Small intestine (tissue), 16 donors: ENCODE data around the gene RSAD1. TPM values are rescaled to one million over a fixed set of nuclear protein-coding genes. Genes with fewer than 3 reads are reported as not detected.
A peak's percentile ranks its signal among the peaks of the same experiment; 100 is the strongest.

Source experiments
- DNase-seq, 2 donors: peaks; one replicate each; pipeline versions ENCODE4 v3.0.0 to v3.0.0-alpha.2; 2013
- FAIRE-seq: peaks from 2 replicates; lab custom pipeline; 2012; peaks lifted over from hg19 to GRCh38; lab: Jason Lieb, UNC
- H3K27ac ChIP-seq, 3 donors: one replicate each; pipeline ENCODE4 v1.5.1; 2013; ENCODE audit warnings: low read length in 2 of 3, mild to moderate bottlenecking in 2 of 3, control low read depth in 1 of 3, inconsistent platforms in 1 of 3, low read depth in 1 of 3, moderate library complexity in 1 of 3
- H3K27me3 ChIP-seq, 3 donors: one replicate each; pipeline ENCODE4 v1.6.1; 2013; ENCODE audit warnings: low read length in 3 of 3, inconsistent platforms in 1 of 3; ENCODE audit not compliant: control insufficient read depth in 3 of 3, insufficient read depth in 3 of 3
- H3K36me3 ChIP-seq, 3 donors: one replicate each; pipeline ENCODE4 v1.6.1; 2013; ENCODE audit warnings: low read length in 3 of 3, inconsistent platforms in 1 of 3, low read depth in 1 of 3, mild to moderate bottlenecking in 1 of 3, moderate library complexity in 1 of 3; ENCODE audit not compliant: control insufficient read depth in 3 of 3, insufficient read depth in 2 of 3
- H3K4me1 ChIP-seq, 3 donors: one replicate each; pipeline ENCODE4 v1.6.1; 2013; ENCODE audit warnings: low read length in 2 of 3, inconsistent platforms in 1 of 3, low read depth in 1 of 3, mild to moderate bottlenecking in 1 of 3, moderate library complexity in 1 of 3; ENCODE audit not compliant: control insufficient read depth in 3 of 3, insufficient read depth in 2 of 3
- H3K4me3 ChIP-seq, 3 donors: one replicate each; pipeline ENCODE4 v1.5.1; 2013; ENCODE audit warnings: low read length in 3 of 3, control low read depth in 1 of 3, inconsistent platforms in 1 of 3, low read depth in 1 of 3, mild to moderate bottlenecking in 1 of 3, moderate library complexity in 1 of 3
- H3K9me3 ChIP-seq, 2 donors: one replicate each; pipeline ENCODE4 v1.6.1; 2013; ENCODE audit warnings: low read depth in 1 of 2, low read length in 1 of 2; ENCODE audit not compliant: control insufficient read depth in 2 of 2, insufficient read depth in 1 of 2
- WGBS, 3 donors: extraction: QIAGEN DNeasy Blood & Tissue Kit; methylation state at CpG; one replicate each; pipeline ENCODE4 v1.1.7; 2013; 5-methylcytosine and 5-hydroxymethylcytosine counted together
- long read RNA-seq, 10 donors: transcript quantifications; one replicate each; lab custom pipeline, GENCODE V29; 2026
- polyA plus RNA-seq, 4 donors: library from polyadenylated mRNA; stranded (reverse) in 3 of 4; unstranded in 1 of 4; fragments of 200-250 nt in 3 of 4; fragments of 120-200 nt in 1 of 4; gene quantifications; one replicate each; pipeline versions ENCODE4 v1.2.1 to v1.2.3, GENCODE V29; 2013
- donor health status: healthy with polysubstance abuse.
- donor health status: control.
- donor health status: control.
- donor health status: Bipolar disorder and iron deficiency.
- donor health status: healthy.

RSAD1 gene
- polyA plus RNA-seq, result 10 to 100 TPM; 18.1 to 36.4 (median 19.5) TPM
- long read RNA-seq, donor 1, result 0 reads
- long read RNA-seq, donor 2, partial matches to known transcripts, result 0 of 4 reads
- long read RNA-seq, donor 2, other reads (novel, unspliced or antisense), result 0 of 4 reads
- long read RNA-seq, donor 3, partial matches to known transcripts, result 0 of 2 reads
- long read RNA-seq, donor 3, other reads (novel, unspliced or antisense), result 0 of 2 reads
- long read RNA-seq, donor 4, result 0 reads
- long read RNA-seq, donor 5, partial matches to known transcripts, result 0 of 2 reads
- long read RNA-seq, donor 5, other reads (novel, unspliced or antisense), result 0 of 2 reads
- long read RNA-seq, donor 6, partial matches to known transcripts, result 0 of 5 reads
- long read RNA-seq, donor 6, other reads (novel, unspliced or antisense), result 0 of 5 reads
- long read RNA-seq, donor 7, transcript RSAD1-201 (9 exons, 2,528 nt), result major isoform, 5 of 5 reads
- long read RNA-seq, donor 7, partial matches to known transcripts, result 0 of 5 reads
- long read RNA-seq, donor 7, other reads (novel, unspliced or antisense), result 0 of 5 reads
- long read RNA-seq, donor 8, result 0 reads
- long read RNA-seq, donor 9, partial matches to known transcripts, result 0 of 1 reads
- long read RNA-seq, donor 9, other reads (novel, unspliced or antisense), result 0 of 1 reads
- long read RNA-seq, donor 10, partial matches to known transcripts, result 0 of 1 reads
- long read RNA-seq, donor 10, other reads (novel, unspliced or antisense), result 0 of 1 reads

DNA sequence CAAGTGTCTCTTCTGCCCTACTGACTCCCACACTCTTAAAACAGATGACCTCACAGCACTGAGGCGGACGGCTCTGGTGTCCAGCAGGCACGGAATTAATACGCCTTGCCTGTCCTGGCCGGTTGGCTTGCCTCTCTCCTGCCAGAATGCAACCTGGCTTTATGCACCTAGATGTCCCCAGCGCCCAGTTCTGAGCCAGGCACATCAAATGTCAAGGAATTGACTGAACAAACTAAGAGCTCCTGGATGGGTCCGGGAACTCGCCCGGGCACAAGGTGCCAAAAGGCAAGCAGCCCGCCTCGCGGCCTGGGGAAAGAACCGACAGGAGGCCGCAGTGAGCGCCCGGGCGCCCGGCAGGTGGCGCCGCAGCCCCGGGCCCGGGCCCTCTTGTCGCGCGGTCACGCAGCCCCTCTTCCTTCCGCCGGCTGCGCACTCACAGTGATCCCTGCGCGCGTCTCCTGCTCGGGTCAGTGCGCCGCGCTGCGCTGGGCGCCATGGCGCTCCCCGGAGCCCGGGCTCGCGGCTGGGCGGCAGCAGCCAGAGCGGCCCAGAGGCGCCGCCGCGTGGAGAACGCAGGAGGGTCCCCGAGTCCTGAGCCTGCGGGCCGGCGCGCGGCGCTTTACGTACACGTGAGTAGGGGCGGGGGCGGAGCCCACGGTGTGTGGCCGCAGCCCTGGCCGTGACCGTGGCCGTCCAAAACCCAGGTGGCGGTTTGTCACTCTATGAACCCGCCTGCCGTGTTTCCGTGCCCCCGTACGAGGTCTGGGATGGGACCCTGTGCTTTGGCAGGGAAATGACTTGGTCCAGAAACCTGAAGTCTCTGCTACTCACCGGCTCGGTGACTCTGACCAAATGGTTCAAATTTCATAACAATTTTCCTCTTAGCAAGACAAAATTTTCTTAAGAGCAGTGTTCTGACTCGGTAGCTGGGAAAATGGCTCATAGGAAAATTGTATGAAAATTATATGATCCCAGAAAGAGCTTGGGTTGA lies at the start of gene RSAD1:
RSAD1 (plus strand) TSS at position 470 of the 991 bp plus-strand sequence; CDS start at position 495, 25 bp downstream.
- peaks cover 1 to 22% (median 6%) of the 10 kb centered on the region in 3 donors for H3K4me1 ChIP-seq
- 2 to 5% (median 4%) methylated on average over 65 to 75 of the region's 75 CpGs for WGBS, 3 donors
- no peaks in the 10 kb centered on the region for H3K27me3 ChIP-seq
- DNase-seq (peak; percentile 88 to 96), FAIRE-seq (no peak)
- H3K36me3 ChIP-seq, result peaks cover 0 to 38% (median under 1%) of the 10 kb centered on the region in 3 donors
- H3K9me3 ChIP-seq, result no peaks in the 10 kb centered on the region
- peak within 1 kb of the TSS; percentile 64 to 91 (median 87) for H3K27ac ChIP-seq
- H3K4me3 ChIP-seq, result peak within 1 kb of the TSS; percentile 45 to 84 (median 66)

GRCh38 chr17:50429793-50430192 lies 48.9 kb upstream of the RSAD1 start:
- Histone ChIP-seq H3K4me1 (peaks cover 2 to 54% (median 8%) of the 10 kb centered on the region in 3 donors), H3K36me3 (peaks cover 0 to 16% (median 0%) of the 10 kb centered on the region in 3 donors), H3K4me3 (no peak overlapping the region), H3K27ac (peak overlapping the region in 1 of 3 donors; percentile 65), H3K27me3 (no peaks in the 10 kb centered on the region), H3K9me3 (no peaks in the 10 kb centered on the region)
- DNase-seq (peak in 1 of 2 donors; percentile 17), FAIRE-seq (no peak)
- WGBS, 3 donors, result 49 to 74% (median 72%) methylated on average over 4 of the region's 4 CpGs

- no peaks in the 10 kb centered on the region for H3K9me3 ChIP-seq
- H3K4me3 ChIP-seq, result no peak overlapping the region
- FAIRE-seq (no peak), DNase-seq (no peak)
- H3K36me3 ChIP-seq, result peaks cover 0 to 24% (median 0%) of the 10 kb centered on the region in 3 donors
- H3K4me1 ChIP-seq, result peaks cover 0 to 44% (median 2%) of the 10 kb centered on the region in 3 donors
- no peak overlapping the region for H3K27ac ChIP-seq
- H3K27me3 ChIP-seq, result no peaks in the 10 kb centered on the region
- 77 to 83% (median 82%) methylated on average over 4 of the region's 4 CpGs for WGBS, 3 donors
These were observed 47.6 kb upstream of the RSAD1 start for GRCh38 chr17:50430821-50431618.

DNA sequence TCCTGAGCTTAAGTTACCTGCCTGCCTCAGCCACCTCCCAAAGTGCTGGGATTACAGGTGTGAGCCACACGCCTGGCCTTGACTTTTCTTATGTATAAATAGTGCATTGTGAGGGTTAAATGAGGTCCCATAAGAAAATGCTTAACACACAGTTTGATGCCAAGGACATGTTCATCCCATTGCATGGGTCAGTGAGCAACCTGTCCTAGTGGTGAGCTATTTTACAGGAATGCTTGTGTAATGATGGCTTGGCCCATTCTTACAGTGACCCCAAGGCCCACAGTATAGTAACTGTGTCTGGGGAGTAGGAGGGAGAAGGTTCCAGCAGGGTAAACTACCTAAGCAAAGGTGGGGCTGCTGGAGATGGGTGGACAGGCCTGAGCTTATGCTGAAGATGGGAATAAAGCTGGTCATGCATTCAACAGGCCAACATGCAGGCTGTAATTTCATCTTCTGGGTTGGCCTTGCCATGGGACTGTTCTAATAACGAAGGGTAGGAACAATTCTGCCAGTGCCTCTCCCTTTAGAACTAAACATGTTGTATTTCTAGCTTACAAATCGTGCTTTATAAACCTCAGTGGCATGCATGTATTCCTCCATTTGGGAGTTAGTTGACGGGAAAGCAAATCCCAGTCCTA lies 46.4 kb upstream of the RSAD1 start:
- WGBS, 3 donors, result 80 to 98% (median 84%) methylated on average over 4 of the region's 4 CpGs
- peaks cover 0 to 29% (median 0%) of the 10 kb centered on the region in 3 donors for H3K36me3 ChIP-seq
- DNase-seq (no peak), FAIRE-seq (no peak)
- H3K27ac ChIP-seq, result no peak overlapping the region
- peaks cover 0 to 36% (median 2%) of the 10 kb centered on the region in 3 donors for H3K4me1 ChIP-seq
- no peak overlapping the region for H3K4me3 ChIP-seq
- no peaks in the 10 kb centered on the region for H3K27me3 ChIP-seq
- no peaks in the 10 kb centered on the region for H3K9me3 ChIP-seq

DNA sequence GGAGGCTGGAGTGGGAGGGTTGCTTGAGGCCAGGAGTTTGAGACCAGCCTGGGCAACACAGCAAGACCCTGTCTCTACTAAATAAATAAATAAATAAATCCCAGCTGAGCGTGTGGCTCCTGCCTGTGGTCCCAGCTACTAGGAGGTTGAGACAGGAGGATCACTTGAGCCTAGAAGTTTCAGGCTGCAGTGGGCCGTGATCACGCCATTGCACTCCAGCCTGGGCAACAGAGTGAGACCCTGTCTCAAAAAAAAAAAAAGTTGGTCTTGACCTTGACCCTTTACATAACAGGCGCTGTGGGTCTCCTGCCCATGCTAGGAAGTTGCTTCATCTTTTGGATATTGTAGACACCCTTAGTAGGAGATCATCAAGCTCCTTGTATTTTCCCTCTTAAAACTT lies 41.3 kb upstream of the RSAD1 start:
- FAIRE-seq, result no peak
- WGBS, 3 donors, result 94 to 98% (median 96%) methylated on average over 4 of the region's 4 CpGs

GRCh38 chr17:50439008-50439407 lies 39.7 kb upstream of the RSAD1 start:
- WGBS, 3 donors, result 83 to 90% (median 89%) methylated on average over 4 of the region's 4 CpGs

More for the DNA sequence above, 41.3 kb upstream of the RSAD1 start:
- no peaks in the 10 kb centered on the region for H3K9me3 ChIP-seq
- H3K27ac ChIP-seq, result no peak overlapping the region
- H3K36me3 ChIP-seq, result peaks cover 0 to 37% (median 0%) of the 10 kb centered on the region in 3 donors
- no peak overlapping the region for H3K4me3 ChIP-seq
- peaks cover 0 to 26% (median 0%) of the 10 kb centered on the region in 3 donors for H3K4me1 ChIP-seq
- H3K27me3 ChIP-seq, result no peaks in the 10 kb centered on the region
- no peak for DNase-seq

More at GRCh38 chr17:50439008-50439407, 39.7 kb upstream of the RSAD1 start:
- Histone ChIP-seq H3K27ac (no peak overlapping the region), H3K36me3 (peaks cover 0 to 30% (median 0%) of the 10 kb centered on the region in 3 donors), H3K4me3 (no peak overlapping the region), H3K9me3 (no peaks in the 10 kb centered on the region), H3K27me3 (no peaks in the 10 kb centered on the region), H3K4me1 (peaks cover 0 to 40% (median 0%) of the 10 kb centered on the region in 3 donors)
- FAIRE-seq (no peak), DNase-seq (no peak)
